Effector memory CD4-positive, alpha-beta T cell (primary cell): Measurements from ENCODE around the gene NPSR1.

Source experiments
- DNase-seq, 3 donors: peaks; one replicate each; pipeline ENCODE4 v3.0.0-alpha.2; 2020
- H3K27ac ChIP-seq: 2 replicates; pipeline ENCODE4 v1.7.0; 2013; ENCODE audit warnings: mild to moderate bottlenecking, low read length, moderate library complexity; ENCODE audit not compliant: insufficient read depth, poor library complexity, severe bottlenecking
- H3K27me3 ChIP-seq: replicated peaks from 2 replicates; pipeline ENCODE4 v1.7.0; 2013; ENCODE audit warnings: mild to moderate bottlenecking, low read length; ENCODE audit not compliant: insufficient read depth, control insufficient read depth, poor library complexity, severe bottlenecking
- H3K36me3 ChIP-seq: 2 replicates; pipeline ENCODE4 v1.7.0; 2013; ENCODE audit warnings: mild to moderate bottlenecking, low read length, moderate library complexity; ENCODE audit not compliant: control insufficient read depth, insufficient read depth
- H3K4me1 ChIP-seq: 2 replicates; pipeline ENCODE4 v1.7.0; 2013; ENCODE audit warnings: low read length, mild to moderate bottlenecking; ENCODE audit not compliant: control insufficient read depth, insufficient read depth, poor library complexity, severe bottlenecking
- H3K4me3 ChIP-seq: 2 replicates; pipeline ENCODE4 v1.7.0; 2013; ENCODE audit warnings: low read length, low read depth, mild to moderate bottlenecking; ENCODE audit not compliant: insufficient read depth, poor library complexity, severe bottlenecking
- H3K9me3 ChIP-seq: 2 replicates; pipeline ENCODE4 v1.7.0; 2013; ENCODE audit warnings: mild to moderate bottlenecking, low read length, moderate library complexity; ENCODE audit not compliant: control insufficient read depth

Gene NPSR1

DNA sequence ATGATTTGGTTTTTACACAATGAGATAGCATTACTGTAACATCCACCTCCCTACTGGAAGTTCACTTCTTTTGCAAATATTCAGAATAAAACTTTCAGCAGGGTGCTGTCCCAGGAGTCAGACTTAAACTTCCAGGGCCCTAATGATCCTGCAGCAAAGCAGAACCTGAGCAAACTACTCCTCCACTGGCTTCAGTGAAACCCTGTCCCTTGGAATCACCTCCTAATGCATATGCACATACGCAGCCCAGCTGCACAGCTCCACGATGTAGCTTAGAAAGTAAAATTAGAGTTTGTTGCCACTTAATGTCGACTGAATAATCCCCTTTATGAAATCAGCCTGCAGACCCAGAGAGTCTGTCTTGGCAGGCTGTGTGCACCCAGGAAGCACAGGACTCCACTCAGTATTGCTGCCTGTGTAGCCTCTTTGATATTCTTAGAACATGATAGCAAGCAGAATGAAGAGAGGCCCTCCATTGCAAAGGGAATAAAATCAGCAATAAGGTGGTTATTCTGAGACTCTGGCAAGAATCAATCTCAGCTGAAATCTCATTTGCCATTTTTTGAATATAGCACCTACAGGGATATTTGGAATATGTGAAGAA lies 1.6 kb downstream of the NPSR1 start:
- Histone ChIP-seq H3K4me1 (no peaks in the 10 kb centered on the region), H3K27me3 (no peaks in the 10 kb centered on the region), H3K27ac (no peak overlapping the region), H3K9me3 (no peaks in the 10 kb centered on the region), H3K36me3 (no peaks in the 10 kb centered on the region), H3K4me3 (no peak overlapping the region)
- DNase-seq: no peak

DNA sequence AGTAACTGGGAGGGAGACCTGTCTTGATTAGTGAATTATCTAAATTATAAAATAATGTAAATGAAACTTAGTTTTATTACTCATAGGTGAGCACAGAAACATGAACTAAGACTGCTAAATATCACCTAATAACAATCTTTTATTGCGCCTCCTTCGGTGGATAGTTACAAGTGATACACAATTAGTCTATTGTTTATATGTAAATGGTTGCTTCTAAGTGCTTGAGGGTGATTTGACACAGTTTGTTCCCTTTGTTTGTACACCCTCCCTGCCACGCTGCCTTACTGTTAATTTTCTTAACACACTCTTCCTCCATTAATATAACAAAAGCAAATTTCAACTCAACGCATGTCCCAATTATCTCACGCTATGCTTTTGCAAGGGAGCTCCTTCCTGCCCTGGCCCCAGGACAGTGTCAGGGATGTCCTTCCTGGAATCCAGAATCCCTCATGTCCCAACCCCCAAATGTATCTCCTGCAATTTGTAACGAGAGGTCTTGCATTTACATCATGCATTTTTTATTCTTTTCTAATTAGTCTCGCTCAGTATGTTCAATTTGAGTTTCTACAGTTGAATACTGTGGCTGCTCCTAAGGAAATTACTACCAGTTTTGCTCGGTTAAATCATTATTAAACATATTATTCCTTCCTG lies 4.2 kb downstream of the NPSR1 start:
- Histone ChIP-seq H3K4me3 (no peak overlapping the region), H3K4me1 (no peaks in the 10 kb centered on the region), H3K36me3 (no peaks in the 10 kb centered on the region), H3K27ac (no peak overlapping the region), H3K9me3 (no peaks in the 10 kb centered on the region), H3K27me3 (no peaks in the 10 kb centered on the region)
- no peak for DNase-seq

DNA sequence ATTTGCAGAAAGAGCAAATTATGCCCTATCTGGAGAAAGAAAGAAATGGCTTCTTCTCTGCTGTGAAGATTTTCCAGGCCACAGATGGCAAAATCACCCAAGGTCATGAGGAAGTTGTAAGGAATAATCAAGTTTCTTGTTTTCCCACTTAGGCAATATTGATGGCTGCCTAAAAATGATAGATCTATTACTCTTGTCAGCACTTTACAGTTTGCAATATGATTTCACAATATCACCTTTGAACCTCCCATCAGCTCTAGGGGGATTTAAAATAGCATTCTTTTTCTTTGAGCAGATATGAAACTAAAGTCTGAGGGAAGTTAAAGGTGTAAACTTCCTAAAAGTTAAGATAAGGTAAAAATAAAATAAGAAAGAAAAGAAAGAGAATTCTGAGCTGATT lies 6.7 kb downstream of the NPSR1 start:
- DNase-seq: no peak
- no peaks in the 10 kb centered on the region for H3K9me3 ChIP-seq
- no peak overlapping the region for H3K4me3 ChIP-seq
- no peaks in the 10 kb centered on the region for H3K36me3 ChIP-seq
- H3K27ac ChIP-seq: no peak overlapping the region
- no peaks in the 10 kb centered on the region for H3K4me1 ChIP-seq
- no peaks in the 10 kb centered on the region for H3K27me3 ChIP-seq

DNA sequence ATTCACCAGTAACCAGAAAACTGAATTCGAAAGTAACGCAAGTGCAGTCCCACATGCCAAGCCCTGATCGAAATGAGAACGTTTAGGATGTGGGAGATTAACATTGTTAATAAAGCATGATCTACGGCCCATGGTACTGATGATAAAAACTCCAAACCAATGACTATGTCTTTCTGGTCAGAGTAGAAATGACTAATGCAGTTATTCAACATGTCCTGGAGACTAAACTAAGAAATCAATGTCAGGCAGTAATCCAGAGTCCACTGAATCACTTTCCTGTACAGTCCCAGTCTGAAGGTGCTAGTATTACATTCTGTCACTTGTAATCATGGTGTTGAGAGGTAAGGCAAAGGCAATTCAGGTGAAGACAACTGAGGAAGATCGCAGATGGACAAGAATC lies 14.4 kb downstream of the NPSR1 start:
- H3K4me3 ChIP-seq: no peak overlapping the region
- no peaks in the 10 kb centered on the region for H3K4me1 ChIP-seq
- no peaks in the 10 kb centered on the region for H3K36me3 ChIP-seq
- DNase-seq: no peak
- no peak overlapping the region for H3K27ac ChIP-seq
- H3K27me3 ChIP-seq: no peaks in the 10 kb centered on the region
- no peaks in the 10 kb centered on the region for H3K9me3 ChIP-seq

DNA sequence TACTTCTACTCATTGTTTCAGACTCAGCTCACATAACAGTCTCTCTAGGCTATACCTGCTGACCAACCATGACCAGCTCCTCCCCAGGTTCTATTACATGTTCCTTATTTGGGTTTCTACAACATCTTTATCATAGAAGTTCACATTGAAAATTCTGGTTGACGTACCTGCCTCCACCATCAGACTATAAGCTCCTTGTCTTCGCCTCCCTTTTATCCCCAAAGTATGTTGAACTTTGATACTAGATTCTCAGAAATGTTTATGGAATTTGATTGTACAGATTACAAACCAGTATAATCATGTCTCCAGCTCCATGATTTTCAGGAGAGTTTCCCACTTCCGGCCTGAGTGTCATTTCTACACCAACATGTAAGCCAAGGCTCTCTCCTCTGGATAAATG lies 15.0 kb downstream of the NPSR1 start:
- DNase-seq: no peak
- Histone ChIP-seq H3K4me3 (no peak overlapping the region), H3K36me3 (no peaks in the 10 kb centered on the region), H3K4me1 (no peaks in the 10 kb centered on the region), H3K27me3 (no peaks in the 10 kb centered on the region), H3K9me3 (no peaks in the 10 kb centered on the region), H3K27ac (no peak overlapping the region)

DNA sequence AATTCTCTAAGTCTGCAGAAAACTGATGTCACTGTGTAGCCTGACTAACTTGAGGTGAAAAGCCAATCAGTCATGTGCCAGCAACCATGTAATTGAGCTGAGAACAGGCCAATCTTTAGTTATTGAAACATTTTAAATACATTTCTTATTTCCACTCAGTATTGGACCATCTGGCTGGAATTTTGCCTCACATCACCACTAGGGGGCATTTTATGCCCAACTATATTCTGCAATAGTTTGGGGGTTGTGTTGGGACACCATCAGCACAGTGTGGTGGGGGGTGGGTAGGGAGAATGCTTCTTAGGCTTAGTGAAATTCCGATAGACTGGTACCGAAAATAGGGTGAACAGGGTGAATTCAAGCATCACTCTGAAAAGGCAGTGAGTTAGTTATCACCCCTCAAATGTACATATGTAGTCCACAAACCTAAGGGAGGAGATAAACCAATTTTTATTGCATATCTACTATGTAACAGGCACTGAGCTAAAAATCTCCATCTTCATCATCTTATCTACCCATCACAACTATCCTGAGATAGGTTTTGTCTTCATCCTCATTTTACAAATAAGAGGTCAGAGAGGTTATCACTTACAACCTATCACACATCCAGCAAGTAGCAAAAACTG lies 17.8 kb downstream of the NPSR1 start:
- Histone ChIP-seq H3K36me3 (no peaks in the 10 kb centered on the region), H3K27ac (no peak overlapping the region), H3K9me3 (no peaks in the 10 kb centered on the region), H3K4me1 (no peaks in the 10 kb centered on the region), H3K27me3 (no peaks in the 10 kb centered on the region), H3K4me3 (no peak overlapping the region)
- no peak for DNase-seq

DNA sequence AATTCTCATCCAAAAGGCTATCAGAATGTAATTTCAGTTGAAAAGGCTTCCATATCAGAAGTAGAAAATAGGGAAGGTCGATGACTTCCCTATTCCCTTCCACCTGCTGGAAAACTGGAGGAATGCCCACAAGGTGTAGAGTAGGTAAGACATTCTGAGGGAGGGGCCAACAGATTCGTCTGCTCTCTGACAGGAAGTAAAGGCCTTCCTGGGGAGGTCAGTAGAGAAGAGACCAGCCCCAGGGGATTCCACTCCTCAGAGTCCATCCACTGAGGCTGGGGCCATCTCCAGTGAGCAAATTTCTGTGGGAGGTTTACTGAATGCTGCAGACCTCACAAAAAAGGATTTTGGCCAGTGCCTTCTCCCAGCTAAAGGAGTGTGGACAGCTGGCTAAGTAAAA lies 19.5 kb downstream of the NPSR1 start:
- H3K27ac ChIP-seq: no peak overlapping the region
- DNase-seq: no peak
- H3K36me3 ChIP-seq: no peaks in the 10 kb centered on the region
- no peaks in the 10 kb centered on the region for H3K4me1 ChIP-seq
- H3K27me3 ChIP-seq: no peaks in the 10 kb centered on the region
- H3K9me3 ChIP-seq: no peaks in the 10 kb centered on the region
- H3K4me3 ChIP-seq: no peak overlapping the region

DNA sequence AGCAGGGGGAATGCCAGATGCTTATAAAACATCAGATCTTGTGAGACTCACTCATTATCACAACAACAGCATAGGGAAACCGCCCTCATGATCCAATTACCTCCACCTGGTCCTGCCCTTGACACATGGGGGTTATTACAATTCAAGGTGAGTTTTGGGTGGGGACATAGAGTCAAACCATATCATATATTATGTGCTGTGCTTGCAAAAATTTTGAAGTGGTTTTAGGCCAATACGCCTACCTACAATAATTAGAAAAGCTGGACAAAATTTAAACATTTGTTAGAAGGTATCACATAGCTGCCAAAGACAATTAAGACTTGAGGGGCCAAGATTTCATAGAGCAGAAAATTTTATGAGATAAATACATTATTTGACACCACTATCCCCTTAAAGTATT lies 29.5 kb downstream of the NPSR1 start:
- Histone ChIP-seq H3K4me1 (no peaks in the 10 kb centered on the region), H3K4me3 (no peak overlapping the region), H3K27ac (no peak overlapping the region), H3K36me3 (no peaks in the 10 kb centered on the region), H3K9me3 (no peaks in the 10 kb centered on the region), H3K27me3 (no peaks in the 10 kb centered on the region)
- DNase-seq: no peak

DNA sequence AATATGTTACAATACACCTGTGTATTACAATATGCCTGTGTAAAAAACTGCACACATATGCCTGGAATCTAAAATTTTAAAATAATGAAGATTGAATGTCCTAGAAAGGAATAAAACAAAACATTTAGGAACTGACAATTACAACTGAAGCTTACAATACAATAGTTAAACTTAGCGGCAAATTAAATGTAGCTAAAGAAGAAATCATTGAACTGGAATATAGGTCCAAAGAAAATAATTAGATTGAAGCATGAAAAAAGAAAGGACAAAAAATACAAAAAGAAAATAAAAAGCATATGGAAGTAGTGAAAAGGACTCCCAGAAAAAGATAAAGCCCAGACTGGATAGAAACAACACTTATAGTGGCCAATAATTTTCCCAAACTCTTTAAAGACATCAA lies 38.4 kb downstream of the NPSR1 start:
- H3K9me3 ChIP-seq: no peaks in the 10 kb centered on the region
- no peak for DNase-seq
- H3K4me3 ChIP-seq: no peak overlapping the region
- H3K27ac ChIP-seq: no peak overlapping the region
- H3K4me1 ChIP-seq: no peaks in the 10 kb centered on the region
- H3K36me3 ChIP-seq: no peaks in the 10 kb centered on the region
- no peaks in the 10 kb centered on the region for H3K27me3 ChIP-seq

DNA sequence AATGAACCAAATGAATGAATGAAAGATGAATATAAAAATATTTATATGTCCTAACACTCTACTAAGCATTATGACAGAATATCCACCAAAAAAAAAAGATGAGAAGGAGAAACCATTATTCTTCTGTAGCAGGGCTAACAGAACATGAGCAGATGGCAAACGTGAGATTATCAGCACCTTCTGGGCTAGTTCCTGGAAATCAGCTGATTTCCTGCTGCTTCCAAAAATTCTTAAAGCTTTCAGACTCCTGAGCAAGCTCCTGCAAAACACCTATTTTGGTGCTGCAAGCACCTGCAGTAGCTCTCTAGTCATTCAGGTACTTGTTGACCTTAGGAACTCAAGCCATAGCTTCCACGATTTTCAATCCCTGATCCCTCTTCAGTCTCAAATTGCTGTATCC lies 51.8 kb downstream of the NPSR1 start:
- H3K4me1 ChIP-seq: no peaks in the 10 kb centered on the region
- no peaks in the 10 kb centered on the region for H3K27me3 ChIP-seq
- DNase-seq: no peak
- H3K4me3 ChIP-seq: no peak overlapping the region
- H3K9me3 ChIP-seq: no peaks in the 10 kb centered on the region
- no peak overlapping the region for H3K27ac ChIP-seq
- H3K36me3 ChIP-seq: no peaks in the 10 kb centered on the region
